ENCODE data around the gene TTLL3.
"Not testable (repeated sequence)": the region's sequence is repeated elsewhere in the genome, so short reads cannot be mapped to it uniquely, and the experiment has no call there.

DNA sequence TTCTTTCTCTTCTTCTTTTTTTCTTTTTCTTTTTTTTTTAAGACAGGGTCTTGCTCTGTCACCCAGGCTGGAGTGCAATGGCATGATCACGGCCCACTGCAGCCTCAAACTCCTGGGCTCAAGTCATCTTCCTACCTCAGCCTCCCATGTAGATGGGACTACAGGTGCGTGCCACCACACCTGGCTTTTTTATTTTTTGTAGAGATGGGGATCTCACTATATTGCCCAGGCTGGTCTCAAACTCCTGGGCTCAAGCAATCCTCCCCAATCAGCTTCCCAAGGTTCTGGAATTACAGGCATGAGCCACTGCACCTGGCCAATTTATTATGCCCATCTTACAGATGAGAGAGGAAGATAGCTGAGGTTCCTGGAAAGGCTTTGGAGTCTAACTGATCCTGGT, 39.1 kb upstream of the TTLL3 start:
- TF ChIP-seq POLR2A, CTCF (IDR thresholded peaks at IDR 0.05): not testable (repeated sequence)
